Endothelial cell (in vitro differentiated cells): ENCODE measurements around the gene GBX1. TPM values are rescaled to one million over a fixed set of nuclear protein-coding genes. Genes with fewer than 3 reads are reported as not detected.

Experiments used
- DNase-seq: peaks from one replicate; pipeline ENCODE4 v3.0.0; 2021; ENCODE audit warnings: low spot score
- H3K27ac Mint-ChIP-seq: one replicate; pipeline ENCODE4 v1.8.0; 2021; ENCODE audit warnings: mixed read lengths, inconsistent platforms; ENCODE audit not compliant: unreplicated experiment
- H3K27me3 Mint-ChIP-seq: one replicate; pipeline ENCODE4 v1.8.0; 2021; ENCODE audit warnings: mild to moderate bottlenecking, moderate library complexity, mixed read lengths, inconsistent platforms; ENCODE audit not compliant: unreplicated experiment
- H3K36me3 Mint-ChIP-seq: one replicate; pipeline ENCODE4 v1.8.0; 2021; ENCODE audit warnings: mild to moderate bottlenecking, low read depth, mixed read lengths, inconsistent platforms; ENCODE audit not compliant: unreplicated experiment
- H3K4me1 Mint-ChIP-seq: one replicate; pipeline ENCODE4 v1.8.0; 2021; ENCODE audit warnings: mild to moderate bottlenecking, mixed read lengths, inconsistent platforms; ENCODE audit not compliant: unreplicated experiment
- H3K4me3 Mint-ChIP-seq: one replicate; pipeline ENCODE4 v1.8.0; 2021; ENCODE audit warnings: mild to moderate bottlenecking, mixed read lengths, inconsistent platforms; ENCODE audit not compliant: unreplicated experiment
- H3K9me3 Mint-ChIP-seq: one replicate; pipeline ENCODE4 v1.8.0; 2021; ENCODE audit warnings: mixed read lengths, inconsistent platforms; ENCODE audit not compliant: unreplicated experiment
- CTCF ChIP-seq: fragments of 200-600 bp; sonication (generic); IDR thresholded peaks from one replicate; pipeline ENCODE4 v1.5.0; 2021; ENCODE audit warnings: antibody characterized with exemption; ENCODE audit not compliant: unreplicated experiment
- total RNA-seq: library from RNA; stranded (reverse); fragmentation: NEBNext Ultra II Directional; extraction: Animal tissue kit (Norgen Biotek cat#: 25700); gene quantifications from one replicate; pipeline ENCODE4 v1.2.1, GENCODE V29; 2021; ENCODE audit not compliant: unreplicated experiment

The GBX1 gene
- total RNA-seq, 1 donor from 2014 or later, result 13.8 TPM

DNA sequence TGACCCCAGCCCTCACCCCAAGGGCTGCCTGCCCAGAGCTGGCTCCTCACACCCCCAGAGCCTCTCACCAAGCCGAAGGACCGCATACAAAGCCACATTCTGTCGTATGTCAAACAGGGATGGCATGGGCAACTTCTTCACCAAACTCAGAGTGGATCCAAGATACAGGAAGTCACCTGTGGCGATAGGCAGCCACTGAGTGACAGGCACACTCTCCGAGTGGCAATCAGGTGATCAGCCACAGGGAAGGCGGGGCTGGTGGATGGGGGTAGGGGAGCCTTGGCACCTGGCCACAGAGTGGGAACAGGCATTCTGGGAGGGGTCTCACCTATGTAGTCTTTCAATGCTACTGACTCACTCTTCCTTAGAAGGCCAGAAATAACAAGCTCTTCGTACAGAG, 26.7 kb upstream of the GBX1 start:
- Mint-ChIP-seq H3K4me1 (peaks cover 23% of the 10 kb centered on the region), H3K27me3 (peaks cover 11% of the 10 kb centered on the region), H3K36me3 (no peaks in the 10 kb centered on the region), H3K9me3 (no peaks in the 10 kb centered on the region), H3K4me3 (no peak overlapping the region), H3K27ac (no peak overlapping the region)
- no peak for DNase-seq
- no peak for TF ChIP-seq CTCF

DNA sequence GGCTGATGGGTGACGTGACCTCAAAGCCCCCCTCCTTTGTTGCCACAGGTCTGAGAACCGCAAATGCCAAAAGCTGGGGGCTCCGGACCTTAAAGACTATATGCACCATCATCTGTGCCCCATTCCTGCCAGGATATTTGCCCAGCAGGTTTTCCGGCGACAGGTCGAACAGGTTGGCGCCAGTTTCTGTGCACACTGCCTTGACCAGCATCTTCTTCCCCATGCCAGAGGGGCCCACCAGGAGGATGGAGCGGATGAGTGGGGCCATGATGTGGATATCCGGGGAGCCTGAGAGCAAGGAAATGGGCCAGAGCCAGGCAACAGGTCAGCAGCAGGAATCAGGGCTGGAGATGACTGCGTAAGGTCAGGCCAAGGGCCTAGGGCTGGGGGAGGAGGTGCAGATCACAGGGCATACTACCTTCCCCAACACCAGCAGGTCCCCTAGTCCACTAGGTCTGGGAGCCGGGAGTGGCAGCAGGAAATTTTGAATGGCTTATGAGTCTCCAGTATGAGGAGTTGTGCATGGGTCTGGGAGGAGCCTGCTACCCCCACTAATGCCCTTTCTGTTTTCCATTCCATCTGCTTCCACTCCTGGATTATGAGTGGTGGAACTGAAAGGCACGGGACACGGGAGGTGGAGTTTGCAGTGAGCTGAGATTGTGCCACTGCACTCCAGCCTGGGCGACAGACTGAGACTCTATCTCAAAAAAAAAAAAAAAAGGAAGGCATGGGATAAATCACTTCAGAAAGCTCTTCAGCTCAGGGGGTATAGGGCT, 25.9 kb upstream of the GBX1 start:
- no peak overlapping the region for H3K27ac Mint-ChIP-seq
- DNase-seq, result no peak
- H3K9me3 Mint-ChIP-seq, result no peaks in the 10 kb centered on the region
- peaks cover 15% of the 10 kb centered on the region for H3K27me3 Mint-ChIP-seq
- no peaks in the 10 kb centered on the region for H3K36me3 Mint-ChIP-seq
- H3K4me3 Mint-ChIP-seq, result no peak overlapping the region
- H3K4me1 Mint-ChIP-seq, result peaks cover 23% of the 10 kb centered on the region
- TF ChIP-seq CTCF, result no peak

DNA sequence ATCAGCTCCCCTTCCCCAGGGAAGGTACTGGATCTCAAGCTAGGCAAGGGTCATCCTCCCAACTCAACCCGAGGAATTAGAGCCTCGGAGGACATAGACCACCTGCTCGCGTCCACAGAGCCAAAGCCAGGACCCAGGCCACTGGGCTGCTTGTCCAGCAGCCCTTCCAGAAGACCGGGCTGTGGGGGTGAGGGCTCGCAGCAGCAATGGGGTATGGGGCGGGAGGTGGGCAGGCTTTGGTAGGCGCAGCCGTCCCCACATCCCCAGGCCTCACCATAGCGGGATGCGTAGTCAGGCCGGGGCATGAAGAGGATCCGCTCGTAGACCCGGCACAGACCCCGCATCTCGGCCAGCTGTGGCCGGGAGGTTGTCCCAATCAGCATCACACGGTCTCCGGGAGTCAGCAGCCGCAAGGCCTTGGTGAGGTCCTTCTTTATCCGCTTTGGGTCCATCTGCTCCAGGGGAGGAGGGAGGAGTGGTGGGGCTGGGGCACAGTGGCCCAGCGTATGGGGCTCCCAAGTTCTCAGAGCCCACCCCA, 24.6 kb upstream of the GBX1 start:
- Mint-ChIP-seq H3K27me3 (peaks cover 15% of the 10 kb centered on the region), H3K4me3 (no peak overlapping the region), H3K9me3 (no peaks in the 10 kb centered on the region), H3K36me3 (no peaks in the 10 kb centered on the region), H3K4me1 (peaks cover 23% of the 10 kb centered on the region), H3K27ac (no peak overlapping the region)
- DNase-seq, result no peak
- no peak for TF ChIP-seq CTCF

DNA sequence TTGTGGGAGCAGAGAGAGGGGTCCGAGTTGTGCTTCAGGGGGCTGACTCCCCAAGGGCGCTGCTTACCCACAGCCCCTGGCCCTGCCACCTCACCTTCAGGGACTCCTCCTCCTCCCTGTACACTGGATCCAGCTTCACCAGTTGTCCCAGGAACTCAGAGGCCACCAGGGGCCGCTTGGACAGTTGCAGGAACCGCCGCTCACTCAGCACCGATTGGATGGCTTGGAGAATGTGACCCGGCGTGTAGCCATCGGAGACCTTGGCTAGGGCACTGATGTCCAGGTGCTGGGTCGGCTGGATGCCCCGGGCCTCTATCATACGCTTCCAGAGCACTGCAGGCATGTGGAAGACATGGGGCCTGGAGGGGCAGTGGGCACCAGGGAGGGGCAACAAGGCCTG, 24.1 kb upstream of the GBX1 start:
- Mint-ChIP-seq H3K27ac (no peak overlapping the region), H3K9me3 (no peaks in the 10 kb centered on the region), H3K36me3 (no peaks in the 10 kb centered on the region), H3K27me3 (peaks cover 15% of the 10 kb centered on the region), H3K4me3 (no peak overlapping the region), H3K4me1 (peaks cover 23% of the 10 kb centered on the region)
- no peak for TF ChIP-seq CTCF
- DNase-seq, result no peak

DNA sequence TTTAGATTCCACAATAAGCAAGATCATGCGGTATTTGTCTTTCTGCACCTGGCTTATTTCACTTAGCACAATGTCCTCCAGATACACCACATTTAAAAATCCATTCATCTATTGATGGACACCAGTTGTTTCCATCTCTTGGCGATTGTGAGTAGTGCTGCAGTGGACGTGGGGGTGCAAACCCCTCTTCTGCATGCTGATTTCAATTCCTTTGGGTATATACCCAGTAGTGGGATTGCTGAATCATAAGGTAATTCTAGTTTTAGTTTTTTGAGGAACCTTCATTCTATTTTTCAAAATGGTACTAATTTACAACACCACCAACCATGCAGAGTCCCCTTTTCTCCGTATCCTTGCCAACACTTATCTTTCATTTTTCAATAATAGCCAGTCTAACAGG, 21.5 kb upstream of the GBX1 start:
- no peak overlapping the region for H3K4me3 Mint-ChIP-seq
- no peak for DNase-seq
- no peaks in the 10 kb centered on the region for H3K9me3 Mint-ChIP-seq
- H3K27me3 Mint-ChIP-seq, result peaks cover 13% of the 10 kb centered on the region
- H3K4me1 Mint-ChIP-seq, result peaks cover 17% of the 10 kb centered on the region
- H3K36me3 Mint-ChIP-seq, result no peaks in the 10 kb centered on the region
- TF ChIP-seq CTCF, result no peak
- no peak overlapping the region for H3K27ac Mint-ChIP-seq
